ENCODE results near the gene IQCF2. TPM values are rescaled to one million over a fixed set of nuclear protein-coding genes. Genes with fewer than 3 reads are reported as not detected.
"Not testable (repeated sequence)": the region's sequence is repeated elsewhere in the genome, so short reads cannot be mapped to it uniquely, and the experiment has no call there.

The IQCF2 gene
- total RNA-seq, 1 donor from 2014 or later, result not detected

- Histone ChIP-seq H3K36me3 (ENCODE audit: control insufficient read depth in 3 of 3, insufficient read depth in 3 of 3, low read length in 3 of 3) (no peaks in the 10 kb centered on the region), H3K4me1 (ENCODE audit: control insufficient read depth in 3 of 3, insufficient read depth in 3 of 3, low read length in 3 of 3) (no peaks in the 10 kb centered on the region), H3K27me3 (ENCODE audit: control insufficient read depth in 3 of 3, insufficient read depth in 3 of 3, low read length in 3 of 3) (peaks cover 4 to 12% (median 12%) of the 10 kb centered on the region in 3 donors), H3K27ac (ENCODE audit: low read depth, low read length) (no peak overlapping the region), H3K9ac (ENCODE audit: low read depth in 1 of 3, low read length in 3 of 3) (no peak overlapping the region), H3K9me3 (ENCODE audit: control insufficient read depth in 3 of 3, low read length in 3 of 3) (no peaks in the 10 kb centered on the region), H3K4me3 (ENCODE audit: low read length in 3 of 3) (no peak overlapping the region)
Measured at GRCh38 chr3:51896607-51897305, 35.3 kb downstream of the IQCF2 start.

GRCh38 chr3:51897391-51897790 is 36.0 kb downstream of the IQCF2 start:
- Histone ChIP-seq H3K4me1 (ENCODE audit: control insufficient read depth in 3 of 3, insufficient read depth in 3 of 3, low read length in 3 of 3) (no peaks in the 10 kb centered on the region), H3K27me3 (ENCODE audit: control insufficient read depth in 3 of 3, insufficient read depth in 3 of 3, low read length in 3 of 3) (peaks cover 4 to 12% (median 12%) of the 10 kb centered on the region in 3 donors)

GRCh38 chr3:51900043-51900442 is 38.6 kb downstream of the IQCF2 start:
- not testable (repeated sequence) for H3K36me3 ChIP-seq (ENCODE audit: control insufficient read depth in 3 of 3, insufficient read depth in 3 of 3, low read length in 3 of 3); H3K27ac ChIP-seq (ENCODE audit: low read depth, low read length); H3K27me3 ChIP-seq (ENCODE audit: control insufficient read depth in 3 of 3, insufficient read depth in 3 of 3, low read length in 3 of 3); H3K4me3 ChIP-seq (ENCODE audit: low read length in 3 of 3); H3K9me3 ChIP-seq (ENCODE audit: control insufficient read depth in 3 of 3, low read length in 3 of 3); H3K4me1 ChIP-seq (ENCODE audit: control insufficient read depth in 3 of 3, insufficient read depth in 3 of 3, low read length in 3 of 3); H3K9ac ChIP-seq (ENCODE audit: low read depth in 1 of 3, low read length in 3 of 3)

More at GRCh38 chr3:51897391-51897790, 36.0 kb downstream of the IQCF2 start:
- Histone ChIP-seq H3K27ac (ENCODE audit: low read depth, low read length) (no peak overlapping the region), H3K36me3 (ENCODE audit: control insufficient read depth in 3 of 3, insufficient read depth in 3 of 3, low read length in 3 of 3) (no peaks in the 10 kb centered on the region), H3K9me3 (ENCODE audit: control insufficient read depth in 3 of 3, low read length in 3 of 3) (no peaks in the 10 kb centered on the region), H3K9ac (ENCODE audit: low read depth in 1 of 3, low read length in 3 of 3) (no peak overlapping the region), H3K4me3 (ENCODE audit: low read length in 3 of 3) (no peak overlapping the region)

- not testable (repeated sequence) for H3K9me3 ChIP-seq (ENCODE audit: control insufficient read depth in 3 of 3, low read length in 3 of 3); H3K4me3 ChIP-seq (ENCODE audit: low read length in 3 of 3); H3K36me3 ChIP-seq (ENCODE audit: control insufficient read depth in 3 of 3, insufficient read depth in 3 of 3, low read length in 3 of 3); H3K27ac ChIP-seq (ENCODE audit: low read depth, low read length); H3K27me3 ChIP-seq (ENCODE audit: control insufficient read depth in 3 of 3, insufficient read depth in 3 of 3, low read length in 3 of 3); H3K4me1 ChIP-seq (ENCODE audit: control insufficient read depth in 3 of 3, insufficient read depth in 3 of 3, low read length in 3 of 3); H3K9ac ChIP-seq (ENCODE audit: low read depth in 1 of 3, low read length in 3 of 3)
Measured at GRCh38 chr3:51902361-51902760, 40.9 kb downstream of the IQCF2 start.

- Histone ChIP-seq H3K27me3 (ENCODE audit: control insufficient read depth in 3 of 3, insufficient read depth in 3 of 3, low read length in 3 of 3) (peaks cover 0 to 4% (median 0%) of the 10 kb centered on the region in 3 donors), H3K36me3 (ENCODE audit: control insufficient read depth in 3 of 3, insufficient read depth in 3 of 3, low read length in 3 of 3) (no peaks in the 10 kb centered on the region), H3K4me3 (ENCODE audit: low read length in 3 of 3) (no peak overlapping the region), H3K9ac (ENCODE audit: low read depth in 1 of 3, low read length in 3 of 3) (no peak overlapping the region), H3K27ac (ENCODE audit: low read depth, low read length) (no peak overlapping the region), H3K9me3 (ENCODE audit: control insufficient read depth in 3 of 3, low read length in 3 of 3) (no peaks in the 10 kb centered on the region), H3K4me1 (ENCODE audit: control insufficient read depth in 3 of 3, insufficient read depth in 3 of 3, low read length in 3 of 3) (no peaks in the 10 kb centered on the region)
Measured at GRCh38 chr3:51904034-51904823, 42.8 kb downstream of the IQCF2 start.

DNA sequence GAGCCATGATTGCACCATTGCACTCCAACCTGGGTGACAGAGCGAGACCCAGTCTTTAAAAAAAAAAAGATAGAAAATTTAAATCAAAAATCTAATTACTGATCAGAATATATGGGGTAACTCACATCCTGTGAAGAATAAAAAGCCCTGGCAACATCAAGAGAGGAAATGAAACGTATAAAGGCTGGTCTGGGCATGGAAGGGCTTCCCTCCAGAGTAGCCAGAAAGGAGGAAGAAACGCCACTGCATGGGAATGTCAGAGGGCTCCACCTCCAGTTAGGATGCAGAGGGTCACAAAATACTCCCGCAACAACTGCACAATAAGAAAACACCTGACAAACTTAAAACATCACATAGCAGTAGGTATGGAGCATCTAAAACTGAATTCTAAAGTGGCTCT is 46.6 kb downstream of the IQCF2 start:
- H3K27ac ChIP-seq (ENCODE audit: low read depth, low read length), result no peak overlapping the region
- H3K9me3 ChIP-seq (ENCODE audit: control insufficient read depth in 3 of 3, low read length in 3 of 3), result no peaks in the 10 kb centered on the region
- H3K9ac ChIP-seq (ENCODE audit: low read depth in 1 of 3, low read length in 3 of 3), result no peak overlapping the region
- H3K4me1 ChIP-seq (ENCODE audit: control insufficient read depth in 3 of 3, insufficient read depth in 3 of 3, low read length in 3 of 3), result no peaks in the 10 kb centered on the region
- no peak overlapping the region for H3K4me3 ChIP-seq (ENCODE audit: low read length in 3 of 3)
- H3K36me3 ChIP-seq (ENCODE audit: control insufficient read depth in 3 of 3, insufficient read depth in 3 of 3, low read length in 3 of 3), result no peaks in the 10 kb centered on the region
- H3K27me3 ChIP-seq (ENCODE audit: control insufficient read depth in 3 of 3, insufficient read depth in 3 of 3, low read length in 3 of 3), result peaks cover 0 to 2% (median 0%) of the 10 kb centered on the region in 3 donors

Small RNA genes lying within 50 kb of the gene (small RNA-seq; reads per million reads assigned to genes)
- 0.07 reads per million for gene RN7SL504P

Other genes with a start within 250 kb of the IQCF2 start
- 22.4 TPM for gene TEX264, start 190.4 kb upstream of the IQCF2 start, total RNA-seq
- not detected for gene GRM2, start 154.5 kb upstream of the IQCF2 start, total RNA-seq
- gene IQCF6, start 82.4 kb upstream of the IQCF2 start, total RNA-seq, result not detected
- gene IQCF5, start 14.0 kb downstream of the IQCF2 start, total RNA-seq, result not detected
- gene IQCF1, start 41.7 kb downstream of the IQCF2 start, total RNA-seq, result not detected
- 14.6 TPM for gene RRP9, start 80.3 kb downstream of the IQCF2 start, total RNA-seq
- gene PARP3, start 80.7 kb downstream of the IQCF2 start, total RNA-seq, result 6.3 TPM
- gene GPR62, start 93.8 kb downstream of the IQCF2 start, total RNA-seq, result 0.52 TPM
- 33.4 TPM for gene PCBP4, start 105.8 kb downstream of the IQCF2 start, total RNA-seq
- gene ABHD14B, start 112.4 kb downstream of the IQCF2 start, total RNA-seq, result 7.8 TPM
- 8.9 TPM for gene ABHD14A, start 113.4 kb downstream of the IQCF2 start, total RNA-seq
- 14.6 TPM for gene ACY1, start 121.9 kb downstream of the IQCF2 start, total RNA-seq
- 1,532 TPM for gene RPL29, start 134.3 kb downstream of the IQCF2 start, total RNA-seq
- 5.2 TPM for gene DUSP7, start 195.0 kb downstream of the IQCF2 start, total RNA-seq

Measured in skeletal muscle tissue (tissue), 5 donors.